Embryonic facial prominence (tissue), 1 donor: ENCODE data around the gene CDC20.

ENCODE experiments used
- DNase-seq: peaks from one replicate; pipeline ENCODE4 v3.0.0-alpha.2; 2016; ENCODE audit errors: extremely low spot score

Gene CDC20

DNA sequence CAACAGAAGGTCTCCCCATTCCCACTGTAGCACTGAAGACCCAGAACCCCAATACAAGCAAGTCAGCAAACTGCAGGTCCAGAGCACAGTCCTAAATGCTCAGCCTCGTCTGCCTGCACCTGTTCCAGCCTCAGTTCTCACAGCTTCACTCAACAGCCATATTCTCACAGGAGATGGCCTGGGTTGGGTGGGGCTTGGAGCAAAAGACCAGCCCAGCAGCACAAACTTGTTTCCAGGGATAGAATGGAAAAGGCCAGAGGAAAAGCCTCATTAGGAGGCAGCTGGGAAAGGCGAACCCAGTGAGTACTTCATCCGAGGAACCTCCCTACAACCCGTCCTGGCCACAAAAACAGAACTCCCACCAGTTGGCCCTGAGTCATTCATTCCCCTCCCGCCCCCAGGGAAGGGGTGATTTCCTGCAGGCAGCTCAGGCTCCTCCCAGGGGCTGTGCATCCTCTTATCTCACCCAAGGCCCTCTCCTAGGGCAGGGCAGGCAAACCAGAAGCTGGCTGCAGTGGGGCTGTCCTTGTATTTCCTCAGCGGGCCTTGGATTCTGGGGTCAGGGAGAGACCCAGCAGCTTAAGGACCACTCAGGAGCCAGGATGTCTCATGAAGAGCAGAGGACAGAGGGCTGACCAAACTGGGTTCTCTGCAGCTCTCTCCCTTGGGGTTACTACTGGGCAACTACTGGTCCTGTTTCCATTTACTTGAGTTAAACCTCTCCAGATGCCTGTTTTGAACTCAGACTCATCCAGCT is 28.6 kb upstream of the CDC20 start:
- no peak for DNase-seq

DNA sequence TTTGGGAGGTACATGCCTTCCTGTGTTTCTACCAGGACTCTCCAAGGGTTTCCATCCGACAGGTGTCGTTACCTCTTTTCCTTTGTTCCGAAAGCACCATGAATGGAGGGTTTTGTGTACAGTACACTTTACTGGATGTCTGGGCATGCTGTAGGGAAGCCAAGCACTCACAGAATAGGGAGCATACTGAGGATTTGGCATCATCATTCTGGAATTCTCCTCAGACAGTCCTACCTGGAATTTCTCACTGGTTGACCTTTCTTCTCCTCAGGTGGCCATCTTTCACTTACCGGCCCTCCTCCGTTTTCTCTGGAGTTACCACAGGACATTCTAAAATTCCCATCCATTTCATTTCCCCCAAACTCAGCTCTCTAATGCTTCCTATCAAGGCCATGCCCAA is 27.1 kb upstream of the CDC20 start:
- DNase-seq = no peak

DNA sequence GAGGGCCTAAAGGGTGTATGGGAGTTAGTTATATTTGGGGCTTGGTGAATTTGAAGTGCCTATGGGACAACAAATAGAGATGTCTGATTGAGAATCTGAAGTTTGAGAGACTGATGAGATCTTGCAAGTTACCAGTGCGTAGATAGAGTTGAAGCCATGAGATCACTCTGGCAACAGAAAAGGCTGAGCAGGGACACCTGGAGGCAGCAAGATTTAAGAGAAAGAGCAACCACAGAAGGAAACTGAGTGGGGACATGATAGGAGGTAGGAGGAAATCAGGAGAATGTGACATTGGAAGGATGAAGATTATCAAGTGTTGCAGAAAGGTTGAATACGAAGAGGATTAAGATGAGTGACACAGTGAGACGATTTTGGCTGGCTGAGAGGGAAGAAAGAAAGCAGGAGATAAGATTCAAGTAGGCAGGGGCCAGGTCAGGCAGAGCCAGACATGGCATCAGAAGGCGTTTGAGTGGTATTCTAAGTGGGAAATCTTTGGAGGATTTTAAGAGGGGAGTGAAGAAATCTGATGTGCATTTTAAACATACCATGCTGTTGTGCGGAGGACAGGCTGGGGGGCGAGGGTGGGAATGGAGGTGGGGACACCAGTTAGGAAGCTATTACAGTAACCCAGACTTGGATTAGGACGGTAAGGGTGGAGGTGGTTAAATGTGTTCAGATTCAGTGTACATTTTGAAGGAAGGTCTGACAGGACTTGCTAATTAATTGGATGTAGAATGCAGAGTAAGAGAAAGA is 24.2 kb upstream of the CDC20 start:
- DNase-seq = no peak

- DNase-seq = no peak
Measured at GRCh38 chr1:43337588-43337987, 21.2 kb upstream of the CDC20 start, which contains the start of gene MPL. MPL (plus strand) TSS chr1:43337818; CDS start chr1:43337849, 31 bp downstream.

DNA sequence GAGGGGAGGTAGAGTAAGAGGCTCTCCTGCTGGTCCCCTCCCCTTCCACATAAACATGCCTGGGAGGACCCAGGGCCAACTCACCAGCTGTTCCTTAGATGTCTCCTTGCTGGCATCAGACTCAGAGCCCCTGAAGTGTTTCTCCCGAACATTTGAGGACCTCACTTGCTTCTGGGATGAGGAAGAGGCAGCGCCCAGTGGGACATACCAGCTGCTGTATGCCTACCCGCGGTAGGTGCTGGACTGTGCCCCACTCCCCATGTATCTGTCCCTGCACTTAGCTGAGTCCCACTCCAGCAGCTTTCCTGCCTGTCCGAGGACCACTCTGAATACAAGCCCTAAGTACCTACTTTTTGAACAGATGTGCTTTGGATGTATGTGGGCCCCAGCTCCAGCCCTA is 20.8 kb upstream of the CDC20 start:
- DNase-seq = no peak

GRCh38 chr1:43339584-43340232 is 19.1 kb upstream of the CDC20 start:
- no peak for DNase-seq

- DNase-seq = no peak
Measured at GRCh38 chr1:43340559-43340958, 18.2 kb upstream of the CDC20 start.

DNA sequence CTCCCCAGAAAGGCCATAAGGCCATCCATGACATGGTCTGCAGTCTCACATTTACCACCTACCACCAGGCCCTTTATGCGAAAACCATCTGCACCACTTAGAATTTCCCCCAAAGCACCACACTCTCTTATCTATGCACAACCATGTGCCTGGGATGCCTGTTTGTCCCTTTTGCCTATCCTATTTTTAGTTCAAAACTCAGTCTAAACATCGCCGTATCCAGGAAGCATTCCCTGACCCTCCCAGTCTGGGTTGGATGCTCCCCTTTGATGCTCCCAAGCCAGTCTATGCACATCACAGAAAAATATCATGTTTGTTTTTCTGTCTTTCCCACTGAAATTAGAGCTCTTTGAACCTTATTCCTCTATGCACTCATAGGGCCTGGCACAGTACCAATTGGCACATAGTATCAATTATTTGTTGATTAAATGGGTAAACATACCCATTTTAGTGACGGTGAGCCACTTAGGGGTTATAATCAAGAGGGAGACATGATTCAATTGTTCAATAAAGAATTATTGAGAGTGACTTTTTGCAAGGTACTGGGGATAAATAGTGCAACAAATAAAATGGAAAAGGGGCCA is 14.4 kb upstream of the CDC20 start:
- no peak for DNase-seq

DNA sequence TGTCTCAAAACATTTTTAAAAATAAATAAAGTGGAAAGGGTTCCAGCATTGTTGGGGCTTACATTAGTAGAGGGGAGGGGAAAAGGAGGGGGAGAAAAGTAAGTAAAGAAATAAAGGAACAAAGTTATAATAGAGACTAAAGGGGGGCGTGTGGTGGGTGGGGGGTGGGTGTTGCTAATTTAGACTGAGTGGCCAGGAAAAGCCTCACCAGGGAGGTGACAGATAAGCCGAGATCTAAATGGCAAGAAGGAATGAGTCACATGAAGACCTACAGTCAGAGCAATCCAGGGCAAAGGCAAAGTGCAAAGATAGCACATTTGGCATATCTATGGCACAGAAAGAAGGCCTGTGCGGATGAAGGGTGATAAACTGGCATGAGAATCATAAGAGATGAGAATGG is 13.7 kb upstream of the CDC20 start:
- DNase-seq = no peak

DNA sequence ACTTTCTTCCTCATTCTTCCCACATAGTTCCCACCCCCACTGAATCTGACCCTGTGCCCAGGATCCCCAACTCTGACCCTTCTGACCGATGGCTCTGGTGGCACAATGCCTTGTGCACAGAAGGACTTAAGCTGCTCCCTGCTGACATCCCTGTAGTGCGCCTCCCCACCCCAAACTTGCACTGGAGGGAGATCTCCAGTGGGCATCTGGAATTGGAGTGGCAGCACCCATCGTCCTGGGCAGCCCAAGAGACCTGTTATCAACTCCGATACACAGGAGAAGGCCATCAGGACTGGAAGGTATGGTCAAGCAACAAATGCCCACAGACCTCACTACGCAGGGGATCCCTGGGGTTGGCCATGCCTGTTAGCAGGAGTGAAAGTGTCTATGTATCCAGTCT is 12.1 kb upstream of the CDC20 start:
- no peak for DNase-seq

DNA sequence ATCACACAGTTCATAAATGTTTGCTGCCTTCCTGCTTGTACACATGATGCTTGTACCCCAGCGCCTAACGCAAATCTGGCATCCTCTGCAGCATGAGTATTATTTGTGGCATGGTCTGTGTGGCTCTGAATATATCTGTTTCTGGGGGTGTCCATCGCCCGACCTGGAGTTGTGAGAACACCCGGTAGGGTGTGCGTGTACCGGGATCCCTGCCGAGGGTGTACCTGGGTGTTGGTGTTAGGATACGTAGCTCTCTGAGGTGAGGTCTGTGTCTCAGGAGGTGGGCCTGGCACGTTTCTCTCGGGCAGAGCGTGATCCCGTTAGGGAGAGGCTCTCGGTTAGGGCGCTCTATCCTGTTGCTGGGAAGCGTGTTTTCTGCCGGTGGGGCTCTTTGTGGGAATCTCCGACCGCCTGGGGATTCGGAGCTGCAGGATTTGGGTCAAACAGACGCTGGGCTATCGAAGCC is 10.4 kb upstream of the CDC20 start:
- no peak for DNase-seq

- peak; percentile 27 for DNase-seq
Measured at GRCh38 chr1:43348809-43349593, 9.8 kb upstream of the CDC20 start.

GRCh38 chr1:43349594-43350306 is 9.0 kb upstream of the CDC20 start:
- DNase-seq = no peak

GRCh38 chr1:43350976-43351375 is 7.8 kb upstream of the CDC20 start:
- DNase-seq = no peak

GRCh38 chr1:43351421-43352350 is 7.1 kb upstream of the CDC20 start:
- no peak for DNase-seq

DNA sequence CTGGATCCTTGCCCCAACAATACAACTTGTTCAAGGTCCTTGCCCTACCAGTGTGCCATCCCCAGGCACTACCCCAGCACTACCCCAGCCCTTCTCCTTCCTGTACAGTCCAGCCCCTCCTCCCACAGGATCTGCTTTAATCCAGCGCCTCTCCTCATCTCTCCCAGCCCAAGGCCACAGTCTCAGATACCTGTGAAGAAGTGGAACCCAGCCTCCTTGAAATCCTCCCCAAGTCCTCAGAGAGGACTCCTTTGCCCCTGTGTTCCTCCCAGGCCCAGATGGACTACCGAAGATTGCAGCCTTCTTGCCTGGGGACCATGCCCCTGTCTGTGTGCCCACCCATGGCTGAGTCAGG is 6.5 kb upstream of the CDC20 start:
- no peak for DNase-seq

DNA sequence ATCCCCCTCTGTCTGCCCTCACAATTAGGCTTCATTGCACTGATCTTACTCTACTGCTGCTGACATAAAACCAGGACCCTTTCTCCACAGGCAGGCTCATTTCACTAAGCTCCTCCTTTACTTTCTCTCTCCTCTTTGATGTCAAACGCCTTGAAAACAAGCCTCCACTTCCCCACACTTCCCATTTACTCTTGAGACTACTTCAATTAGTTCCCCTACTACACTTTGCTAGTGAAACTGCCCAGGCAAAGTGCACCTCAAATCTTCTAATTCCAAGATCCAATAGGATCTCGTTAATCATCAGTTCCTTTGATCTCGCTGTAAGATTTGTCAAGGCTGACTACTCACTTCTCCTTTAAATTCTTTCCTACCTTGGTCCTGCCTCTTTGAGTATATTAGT is 5.9 kb upstream of the CDC20 start:
- no peak for DNase-seq

GRCh38 chr1:43354471-43354870 is 4.3 kb upstream of the CDC20 start:
- no peak for DNase-seq

DNA sequence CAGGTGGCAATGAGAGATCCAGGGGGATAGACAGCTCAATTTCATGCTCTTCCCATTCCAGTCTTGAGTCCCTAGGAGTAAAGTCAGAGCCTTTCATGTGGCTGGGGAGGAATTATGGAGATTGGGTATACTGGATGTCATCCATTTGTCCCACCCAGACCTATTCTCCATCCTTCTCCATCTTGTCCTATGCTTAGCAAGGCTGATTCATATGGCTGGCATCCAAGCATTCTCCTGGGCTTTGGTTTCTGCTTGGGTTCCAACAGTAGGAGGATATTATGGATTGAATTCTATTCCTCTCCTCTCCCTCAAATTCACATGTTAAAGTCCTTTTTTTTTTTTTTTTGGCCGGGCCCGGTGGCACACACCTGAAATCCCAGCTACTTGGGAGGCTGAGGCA is 3.8 kb upstream of the CDC20 start:
- DNase-seq = no peak

GRCh38 chr1:43357251-43357650 is 1.5 kb upstream of the CDC20 start:
- DNase-seq = no peak
